Right lobe of liver (tissue), 4 donors: ENCODE results near the gene HYLS1.

Source experiments
- POLR2A ChIP-seq: fragments of 450-650 bp; IDR thresholded peaks from one replicate; pipeline ENCODE4 v1.6.1; 2017; ENCODE audit warnings: antibody characterized with exemption, mild to moderate bottlenecking
- TF ChIP-seq, protein P1 (sequence below), 4 donors: fragments of 200-600 bp in 3 of 4; fragments of 450-650 bp in 1 of 4; IDR thresholded peaks; one replicate each; pipeline versions ENCODE4 v1.5.1 to v1.8.0; 2016 to 2022; ENCODE audit warnings: antibody characterized with exemption in 4 of 4, mild to moderate bottlenecking in 2 of 4
- donor health status: DM: no; HTN: no; CAD: no.
- donor health status: DM: no; HTN: no; CAD: no.
- donor health status: DM: no; HTN: yes; CAD: no.

DNA sequence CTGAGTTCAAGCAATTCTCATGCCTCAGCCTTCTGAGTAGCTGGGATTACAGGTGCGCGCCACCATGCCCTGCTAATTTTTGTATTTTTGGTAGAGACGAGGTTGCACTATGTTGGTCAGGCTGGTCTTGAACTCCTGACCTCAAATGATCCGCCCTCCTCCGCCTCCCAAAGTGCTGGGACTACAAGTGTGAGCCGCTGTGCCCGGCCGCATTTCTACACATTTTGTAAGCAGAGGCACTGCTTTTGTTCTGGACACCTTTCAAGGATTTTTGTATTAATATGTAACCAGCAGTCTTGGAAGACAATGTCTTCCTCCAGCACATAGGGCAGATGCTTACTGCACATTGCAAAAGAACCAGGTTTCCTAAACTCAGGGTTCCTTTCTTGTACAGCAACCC is 47.0 kb downstream of the HYLS1 start:
- TF ChIP-seq POLR2A, result no peak
- TF ChIP-seq, protein P1, sequence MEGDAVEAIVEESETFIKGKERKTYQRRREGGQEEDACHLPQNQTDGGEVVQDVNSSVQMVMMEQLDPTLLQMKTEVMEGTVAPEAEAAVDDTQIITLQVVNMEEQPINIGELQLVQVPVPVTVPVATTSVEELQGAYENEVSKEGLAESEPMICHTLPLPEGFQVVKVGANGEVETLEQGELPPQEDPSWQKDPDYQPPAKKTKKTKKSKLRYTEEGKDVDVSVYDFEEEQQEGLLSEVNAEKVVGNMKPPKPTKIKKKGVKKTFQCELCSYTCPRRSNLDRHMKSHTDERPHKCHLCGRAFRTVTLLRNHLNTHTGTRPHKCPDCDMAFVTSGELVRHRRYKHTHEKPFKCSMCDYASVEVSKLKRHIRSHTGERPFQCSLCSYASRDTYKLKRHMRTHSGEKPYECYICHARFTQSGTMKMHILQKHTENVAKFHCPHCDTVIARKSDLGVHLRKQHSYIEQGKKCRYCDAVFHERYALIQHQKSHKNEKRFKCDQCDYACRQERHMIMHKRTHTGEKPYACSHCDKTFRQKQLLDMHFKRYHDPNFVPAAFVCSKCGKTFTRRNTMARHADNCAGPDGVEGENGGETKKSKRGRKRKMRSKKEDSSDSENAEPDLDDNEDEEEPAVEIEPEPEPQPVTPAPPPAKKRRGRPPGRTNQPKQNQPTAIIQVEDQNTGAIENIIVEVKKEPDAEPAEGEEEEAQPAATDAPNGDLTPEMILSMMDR (IDR thresholded peaks at IDR 0.05), result no peak
